IPS-NIHi7 (cell line): ENCODE data around the gene LARP4B.
A peak's percentile ranks its signal among the peaks of the same experiment; 100 is the strongest.

Experiments used
- DNase-seq: peaks from one replicate; pipeline ENCODE4 v3.0.0; 2012; ENCODE audit warnings: mixed read lengths; ENCODE audit errors: extremely low spot score

The LARP4B gene

DNA sequence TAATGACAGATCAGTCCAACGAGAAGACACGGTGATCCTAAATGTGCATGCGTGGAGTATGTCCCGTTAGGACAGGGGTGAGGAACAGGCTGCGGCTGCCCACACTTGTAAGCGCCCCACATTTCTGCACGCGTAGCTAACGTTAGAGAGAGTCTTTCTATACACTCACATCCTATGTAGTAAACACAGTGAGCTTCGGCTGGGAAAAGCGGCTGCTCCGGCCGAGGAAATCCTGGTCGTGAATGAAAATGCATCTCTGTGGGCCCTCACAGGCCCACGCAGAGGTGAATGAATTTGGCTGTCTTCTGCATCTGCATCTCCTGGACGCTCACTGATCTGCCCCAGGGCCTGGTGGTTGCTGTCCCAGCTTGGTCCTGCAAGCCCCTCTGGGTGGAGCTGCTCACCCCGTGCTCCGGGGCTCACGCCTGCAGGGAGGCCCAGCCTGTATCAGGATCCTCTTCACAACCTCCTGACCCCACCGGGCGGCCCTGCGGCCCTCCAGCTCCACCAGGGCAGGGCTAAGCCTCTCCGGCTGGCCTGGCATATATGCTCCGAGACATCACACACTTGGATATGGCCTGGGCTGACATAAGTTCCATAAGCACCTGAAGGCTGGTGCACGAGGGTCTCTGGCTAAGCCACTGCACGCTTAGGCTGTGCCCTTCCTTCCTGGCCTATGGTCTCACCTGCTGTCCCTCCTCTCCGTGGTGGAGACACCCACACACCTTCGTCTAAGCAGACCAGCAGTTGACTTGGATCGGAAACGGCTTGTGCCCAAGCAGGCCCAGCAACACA is 124.1 kb downstream of the LARP4B start:
- DNase-seq, result no peak

DNA sequence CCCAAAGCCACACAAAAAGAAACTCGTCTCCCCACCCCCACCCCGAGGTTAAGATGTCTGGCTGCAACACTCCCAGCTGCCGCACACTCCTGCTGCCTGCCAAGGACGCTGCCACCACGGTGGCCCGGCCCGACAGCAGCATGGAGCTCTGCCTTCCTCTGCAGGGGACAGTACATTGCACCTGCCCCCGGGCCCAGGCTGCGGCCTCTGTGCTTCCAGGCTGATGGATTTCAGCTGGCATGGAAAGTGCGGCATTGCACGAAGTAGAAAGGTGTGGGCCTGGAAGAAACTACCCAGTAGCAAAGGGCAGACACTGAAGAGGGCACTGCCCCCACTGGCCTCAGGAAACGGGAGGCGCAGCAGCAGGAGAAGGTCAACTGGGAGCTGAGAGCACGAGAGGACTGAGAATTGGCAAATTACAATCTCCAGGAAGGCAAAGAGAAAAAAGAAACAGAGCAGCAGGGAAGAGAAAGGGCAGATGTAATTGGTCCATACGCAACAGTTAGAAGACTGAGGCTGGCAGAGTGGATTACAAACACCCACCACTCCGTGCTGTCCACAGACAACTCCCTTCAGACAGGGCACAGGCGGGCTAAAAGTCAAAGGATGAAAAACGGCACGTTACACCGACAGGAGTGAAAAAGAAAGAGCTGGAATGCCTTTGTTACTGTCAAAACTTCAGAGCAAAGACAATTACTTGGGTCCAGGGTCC is 124.9 kb downstream of the LARP4B start:
- no peak for DNase-seq

DNA sequence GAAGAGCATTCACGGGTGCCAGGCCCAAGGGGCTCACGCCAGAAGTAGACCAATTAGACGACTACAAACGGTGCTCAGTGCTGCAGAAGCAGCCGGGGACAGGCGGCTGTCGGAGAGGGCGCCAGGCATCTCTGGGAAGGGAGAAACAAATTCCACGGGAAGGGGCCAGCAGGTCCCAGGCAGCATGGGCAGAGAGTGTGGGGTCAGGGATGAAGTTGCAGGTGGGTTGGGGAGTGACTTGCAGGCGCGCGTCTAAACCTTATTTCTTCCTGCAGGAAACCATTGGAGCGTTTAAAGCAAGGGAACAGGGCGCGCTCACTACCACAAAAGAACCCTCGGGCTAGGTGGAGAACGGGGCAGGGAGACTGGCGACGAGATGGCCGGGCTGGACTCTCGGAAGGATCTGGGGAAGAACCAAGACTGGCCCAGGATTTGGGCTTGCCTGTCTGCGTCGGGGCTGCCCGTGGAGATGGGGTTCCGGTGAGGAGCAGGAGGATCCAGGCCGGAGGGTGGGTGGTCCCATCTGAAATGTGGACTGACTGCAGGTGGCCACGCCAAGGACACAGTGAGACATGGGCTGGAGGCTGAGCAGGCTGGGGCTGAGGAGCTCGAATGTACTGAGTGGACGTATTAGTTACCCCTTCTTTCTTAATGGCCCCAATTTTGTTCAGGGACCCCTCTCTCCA is 125.7 kb downstream of the LARP4B start:
- DNase-seq, result no peak

DNA sequence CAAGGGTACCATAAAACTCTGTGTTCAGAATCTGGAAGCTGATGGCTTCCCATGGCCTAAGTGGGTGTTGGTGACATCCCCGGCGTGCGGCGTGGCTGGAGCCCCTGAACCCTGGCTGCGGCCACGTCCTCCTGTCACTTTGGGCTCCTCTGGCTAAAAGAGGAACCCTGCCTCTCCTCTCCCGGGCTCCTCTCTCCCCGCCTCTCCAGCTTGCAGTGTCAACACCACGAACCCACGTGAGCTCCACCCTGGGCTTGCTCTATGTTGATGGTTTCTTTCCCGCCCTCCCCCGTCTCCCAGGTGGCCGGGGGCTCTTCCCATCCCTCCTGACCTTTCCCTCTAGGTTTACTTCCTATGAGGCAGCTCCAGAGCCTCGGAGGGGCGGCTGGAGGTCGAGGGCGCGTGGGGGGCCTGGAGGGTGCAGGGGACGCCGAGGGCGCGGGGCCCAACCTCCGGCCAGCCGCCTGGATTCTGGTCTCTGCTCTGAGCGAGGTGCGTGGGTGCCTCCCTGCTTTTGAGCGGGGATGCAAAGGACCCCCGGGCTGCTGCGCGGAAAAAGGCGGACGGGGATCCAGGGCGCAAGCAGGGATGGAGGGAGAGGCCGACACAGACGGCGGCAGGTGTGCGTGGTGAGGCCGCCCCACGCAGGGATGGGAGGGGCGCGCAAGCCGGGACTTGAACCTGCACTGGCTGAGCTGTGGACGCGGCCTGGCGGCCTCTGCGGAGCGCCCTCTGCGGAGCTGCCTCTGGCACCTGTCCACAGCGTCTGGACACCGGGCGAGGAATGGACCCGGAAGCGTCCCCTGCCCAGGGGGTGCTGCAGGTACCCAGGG is 126.5 kb downstream of the LARP4B start:
- no peak for DNase-seq

- DNase-seq, result no peak
Observed at GRCh38 chr10:804191-804781, 127.2 kb downstream of the LARP4B start.

GRCh38 chr10:803041-803741 is 128.3 kb downstream of the LARP4B start:
- no peak for DNase-seq

DNA sequence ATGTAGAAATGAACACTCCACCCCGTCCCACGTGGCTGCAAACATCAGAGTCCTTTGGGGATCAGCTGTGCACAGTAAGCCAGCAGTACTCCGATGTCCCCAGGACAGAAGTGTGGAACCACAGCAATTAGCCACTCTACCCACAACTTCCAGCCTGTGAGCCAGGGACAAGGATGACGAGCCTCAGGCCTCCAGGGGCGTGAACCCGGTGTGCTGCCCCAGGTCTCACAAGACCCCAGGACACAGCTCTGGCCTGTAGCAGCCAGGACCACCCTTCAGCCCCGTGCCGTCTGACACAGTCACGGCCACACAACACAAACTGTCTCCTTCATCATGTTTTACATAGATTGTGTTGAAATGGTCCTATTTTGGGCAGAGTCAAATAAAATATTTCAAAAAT is 129.0 kb downstream of the LARP4B start:
- DNase-seq, result no peak

GRCh38 chr10:797179-797578 is 134.3 kb downstream of the LARP4B start:
- no peak for DNase-seq

DNA sequence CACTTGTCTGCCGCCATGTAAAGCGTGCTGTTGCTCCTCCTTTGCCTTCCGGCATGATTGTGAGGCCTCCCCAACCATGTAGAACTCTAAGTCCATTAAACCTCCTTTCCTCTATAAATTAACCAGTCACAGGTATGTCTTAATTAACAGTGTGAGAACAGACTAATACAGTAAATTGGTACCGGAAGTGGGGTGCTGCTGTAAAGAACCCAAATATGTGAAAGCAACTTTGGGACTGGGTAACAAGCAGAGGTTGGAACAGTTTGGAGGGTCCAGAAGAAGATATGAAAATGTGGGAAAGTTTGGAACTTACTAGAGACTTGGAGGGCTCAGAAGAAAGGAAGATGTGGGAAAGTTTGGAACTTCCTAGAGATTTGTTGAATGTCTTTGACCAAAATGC is 135.3 kb downstream of the LARP4B start:
- no peak for DNase-seq

GRCh38 chr10:794382-794956 is 137.0 kb downstream of the LARP4B start:
- no peak for DNase-seq

DNA sequence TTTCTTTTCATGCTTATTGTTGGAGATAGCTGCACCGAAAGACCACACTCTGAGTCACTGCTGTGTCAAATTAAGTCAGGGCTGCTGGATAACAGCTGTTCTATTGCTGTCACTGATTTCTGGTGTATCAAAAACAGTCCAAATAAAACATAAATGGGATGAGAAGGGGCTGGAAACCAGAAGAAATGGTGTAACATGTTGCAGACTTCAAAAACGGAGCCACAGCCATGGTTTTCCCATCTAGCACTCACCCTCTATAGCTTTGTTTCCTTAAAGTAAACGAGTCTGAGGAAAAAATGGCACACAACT is 138.8 kb downstream of the LARP4B start:
- no peak for DNase-seq

GRCh38 chr10:792083-792791 is 139.3 kb downstream of the LARP4B start:
- no peak for DNase-seq

GRCh38 chr10:791639-792038 is 139.9 kb downstream of the LARP4B start:
- no peak for DNase-seq

GRCh38 chr10:790821-791551 is 140.5 kb downstream of the LARP4B start:
- peak; percentile 7 for DNase-seq

DNA sequence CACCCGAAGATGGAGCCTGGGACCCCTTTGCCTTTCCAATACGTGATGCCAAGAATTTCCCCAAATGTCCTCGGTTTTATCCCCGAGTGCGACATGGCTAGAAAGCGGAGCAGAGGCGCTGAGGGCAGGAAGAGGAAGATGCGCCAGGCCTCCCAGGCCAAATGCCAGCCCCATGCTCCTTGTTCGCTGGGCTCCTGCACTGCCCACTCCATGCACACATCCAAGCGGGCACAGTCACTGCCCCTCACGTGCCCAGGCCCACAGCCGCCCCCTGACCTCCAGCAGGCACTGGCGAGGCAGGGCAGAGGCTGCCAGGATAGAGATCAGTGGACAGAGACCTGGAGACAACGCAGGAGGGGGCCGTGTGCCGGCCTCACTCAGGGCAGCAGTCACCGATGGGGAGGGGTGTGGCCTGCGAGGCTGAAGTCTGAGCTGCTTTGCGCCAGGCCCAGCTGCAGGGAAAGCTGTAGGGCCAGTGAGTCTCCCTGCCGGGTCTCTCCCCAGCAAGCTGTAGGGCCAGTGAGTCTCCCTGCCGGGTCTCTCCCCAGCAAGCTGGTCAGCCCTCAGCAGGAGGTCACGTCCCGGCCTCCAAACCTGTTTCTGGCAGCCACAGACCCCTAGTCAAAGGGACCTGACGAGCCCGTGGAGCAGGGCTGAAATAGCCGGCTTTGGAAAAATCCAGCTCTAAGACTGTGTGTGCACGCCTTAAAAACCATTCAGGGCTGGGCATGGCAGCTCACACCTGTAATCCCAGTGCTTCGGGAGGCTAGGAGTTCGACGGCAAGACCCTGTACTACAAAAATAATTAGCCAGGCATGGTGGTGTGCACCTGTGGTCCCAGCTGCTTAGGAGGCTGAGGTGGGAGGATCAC is 141.4 kb downstream of the LARP4B start:
- peak; percentile 38 for DNase-seq

GRCh38 chr10:788796-789748 is 142.4 kb downstream of the LARP4B start:
- peak; percentile 95 for DNase-seq
